Measurements from ENCODE around the gene CCT4. TPM values are rescaled to one million over a fixed set of nuclear protein-coding genes. Genes with fewer than 3 reads are reported as not detected.
A peak's percentile ranks its signal among the peaks of the same experiment; 100 is the strongest.
"Not testable (repeated sequence)": the region's sequence is repeated elsewhere in the genome, so short reads cannot be mapped to it uniquely, and the experiment has no call there.

Gene CCT4
- total RNA-seq, 1 experiment from 2014 or later = 499 TPM

DNA sequence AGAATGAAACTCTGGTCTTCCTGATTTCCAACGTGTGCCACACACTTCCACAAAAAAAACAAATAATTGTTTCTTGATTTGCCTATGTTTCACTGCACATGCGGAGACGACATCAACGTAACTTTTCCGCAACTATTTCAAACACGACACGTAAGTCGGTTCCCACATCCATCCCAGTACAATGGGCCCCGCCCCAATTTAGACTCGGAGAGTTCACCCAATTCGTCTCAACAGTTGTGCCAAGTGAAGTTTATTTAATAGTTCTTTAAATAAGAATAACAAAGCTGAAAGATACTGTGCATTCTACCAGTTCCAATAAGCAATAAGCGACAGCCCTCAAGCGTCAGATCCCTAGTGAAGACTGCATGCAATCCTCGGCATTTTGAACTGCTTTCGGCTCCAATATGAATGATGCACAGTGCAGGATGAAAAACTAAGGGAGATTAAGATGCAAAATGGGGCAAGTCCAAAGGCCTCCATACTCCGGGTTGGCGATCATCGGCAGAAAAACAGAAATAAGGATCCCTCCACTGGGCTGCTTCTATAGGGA is 664 bp downstream of the CCT4 start:
- in situ Hi-C loops (cut with HindIII; ENCODE audit: low pct_unique_long_range_greater_than_20kb, low sequenced_read_pairs) = no loop called here
- DNase-seq (ENCODE audit: low read depth, low spot score) = peak; percentile 40

DNA sequence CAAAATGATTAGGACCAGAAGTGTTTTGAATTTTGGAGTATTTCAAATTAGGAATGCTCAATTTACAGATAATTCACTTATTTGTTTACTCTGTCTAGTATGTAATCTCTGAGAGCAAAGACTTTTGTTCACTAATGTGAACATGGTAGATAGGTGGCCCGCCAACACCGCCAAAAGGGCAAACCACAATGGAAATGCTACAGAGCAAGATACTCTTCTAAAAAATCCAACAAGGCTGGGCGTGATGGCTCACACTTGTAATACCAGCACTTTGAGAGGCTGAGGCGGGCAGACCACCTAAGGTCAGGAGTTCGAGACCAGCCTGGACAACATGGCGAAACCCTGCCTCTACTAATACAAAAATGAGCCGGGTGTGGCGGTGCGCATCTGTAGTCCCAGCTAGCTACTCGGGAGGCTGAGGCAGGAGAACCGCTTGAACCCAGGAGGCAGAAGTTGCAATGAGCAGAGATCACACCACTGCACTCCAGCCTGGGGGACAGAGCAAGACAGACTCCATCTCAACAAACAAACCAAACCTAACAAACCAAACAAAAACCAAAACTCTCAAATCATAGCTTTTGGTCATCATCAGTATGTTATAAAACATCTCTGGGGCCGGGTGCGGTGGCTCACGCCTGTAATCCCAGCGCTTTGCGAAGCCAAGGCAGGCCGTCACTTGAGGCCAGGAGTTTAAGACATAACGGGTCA is 2.4 kb downstream of the CCT4 start:
- no peak for DNase-seq (ENCODE audit: low read depth, low spot score)
- in situ Hi-C loops (cut with HindIII; ENCODE audit: low pct_unique_long_range_greater_than_20kb, low sequenced_read_pairs) = no loop called here

- in situ Hi-C loops (cut with HindIII; ENCODE audit: low pct_unique_long_range_greater_than_20kb, low sequenced_read_pairs) = no loop called here
- DNase-seq (ENCODE audit: low read depth, low spot score) = no peak
Measured at GRCh38 chr2:61882850-61883249, 5.6 kb downstream of the CCT4 start.

- DNase-seq (ENCODE audit: low read depth, low spot score); in situ Hi-C loops (cut with HindIII; ENCODE audit: low pct_unique_long_range_greater_than_20kb, low sequenced_read_pairs): not testable (repeated sequence)
Measured at GRCh38 chr2:61879351-61879750, 9.1 kb downstream of the CCT4 start.

DNA sequence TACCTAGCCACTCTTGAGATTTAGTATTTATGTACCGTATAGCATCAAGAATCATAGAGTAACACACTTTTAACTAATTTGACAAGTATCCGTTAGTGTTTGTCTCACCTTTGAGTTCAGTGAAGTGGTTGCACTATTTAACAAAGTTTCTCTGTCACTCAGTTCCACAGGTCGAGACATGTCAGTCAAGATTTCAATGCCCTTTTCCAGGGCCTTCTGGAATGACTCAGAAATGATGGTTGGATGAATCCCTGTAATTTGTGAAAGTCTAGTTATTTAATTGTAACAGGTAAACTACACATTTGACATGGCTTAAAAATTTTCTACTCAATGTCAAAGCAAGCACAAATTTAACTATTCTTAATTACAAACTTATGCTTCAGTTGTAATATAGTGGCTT is 9.7 kb downstream of the CCT4 start:
- DNase-seq (ENCODE audit: low read depth, low spot score) = no peak
- in situ Hi-C loops (cut with HindIII; ENCODE audit: low pct_unique_long_range_greater_than_20kb, low sequenced_read_pairs) = no loop called here

- in situ Hi-C loops (cut with HindIII; ENCODE audit: low pct_unique_long_range_greater_than_20kb, low sequenced_read_pairs) = no loop called here
- DNase-seq (ENCODE audit: low read depth, low spot score) = no peak
Measured at GRCh38 chr2:61877571-61878245, 10.7 kb downstream of the CCT4 start.

- in situ Hi-C loops (cut with HindIII; ENCODE audit: low pct_unique_long_range_greater_than_20kb, low sequenced_read_pairs) = no loop called here
- no peak for DNase-seq (ENCODE audit: low read depth, low spot score)
Measured at GRCh38 chr2:61876400-61876799, 12.1 kb downstream of the CCT4 start.

- DNase-seq (ENCODE audit: low read depth, low spot score); in situ Hi-C loops (cut with HindIII; ENCODE audit: low pct_unique_long_range_greater_than_20kb, low sequenced_read_pairs): not testable (repeated sequence)
Measured at GRCh38 chr2:61866482-61867089, 21.9 kb downstream of the CCT4 start.

DNA sequence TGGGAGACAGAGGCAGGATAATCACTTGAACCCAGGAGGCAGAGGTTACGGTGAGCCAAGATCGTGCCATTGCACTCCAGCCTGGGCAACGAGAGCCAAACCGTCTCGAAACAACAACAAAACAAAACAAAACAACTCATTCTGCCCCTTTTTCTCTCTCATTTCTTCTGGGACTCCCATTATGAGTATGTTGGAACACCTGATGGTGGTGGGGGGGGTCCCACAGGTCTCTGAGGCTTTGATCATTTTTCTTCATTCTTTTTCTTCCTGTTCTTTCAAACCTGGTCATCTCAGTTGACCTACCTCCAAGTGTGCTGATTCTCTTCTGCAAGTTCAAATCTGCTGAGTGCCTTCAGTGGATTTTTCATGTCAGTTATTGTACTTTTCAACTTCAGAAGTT is 26.4 kb downstream of the CCT4 start:
- DNase-seq (ENCODE audit: low read depth, low spot score) = no peak
- in situ Hi-C loops (cut with HindIII; ENCODE audit: low pct_unique_long_range_greater_than_20kb, low sequenced_read_pairs) = no loop called here

GRCh38 chr2:61857224-61857623 is 31.2 kb downstream of the CCT4 start:
- DNase-seq (ENCODE audit: low read depth, low spot score) = no peak
- in situ Hi-C loops (cut with HindIII; ENCODE audit: low pct_unique_long_range_greater_than_20kb, low sequenced_read_pairs) = no loop called here

GRCh38 chr2:61855318-61855613 is 33.2 kb downstream of the CCT4 start:
- in situ Hi-C loops (cut with HindIII; ENCODE audit: low pct_unique_long_range_greater_than_20kb, low sequenced_read_pairs) = no loop called here
- no peak for DNase-seq (ENCODE audit: low read depth, low spot score)

GRCh38 chr2:61854564-61855317 is 33.7 kb downstream of the CCT4 start:
- DNase-seq (ENCODE audit: low read depth, low spot score) = peak; percentile 99
- in situ Hi-C loops (cut with HindIII; ENCODE audit: low pct_unique_long_range_greater_than_20kb, low sequenced_read_pairs) = no loop called here

DNA sequence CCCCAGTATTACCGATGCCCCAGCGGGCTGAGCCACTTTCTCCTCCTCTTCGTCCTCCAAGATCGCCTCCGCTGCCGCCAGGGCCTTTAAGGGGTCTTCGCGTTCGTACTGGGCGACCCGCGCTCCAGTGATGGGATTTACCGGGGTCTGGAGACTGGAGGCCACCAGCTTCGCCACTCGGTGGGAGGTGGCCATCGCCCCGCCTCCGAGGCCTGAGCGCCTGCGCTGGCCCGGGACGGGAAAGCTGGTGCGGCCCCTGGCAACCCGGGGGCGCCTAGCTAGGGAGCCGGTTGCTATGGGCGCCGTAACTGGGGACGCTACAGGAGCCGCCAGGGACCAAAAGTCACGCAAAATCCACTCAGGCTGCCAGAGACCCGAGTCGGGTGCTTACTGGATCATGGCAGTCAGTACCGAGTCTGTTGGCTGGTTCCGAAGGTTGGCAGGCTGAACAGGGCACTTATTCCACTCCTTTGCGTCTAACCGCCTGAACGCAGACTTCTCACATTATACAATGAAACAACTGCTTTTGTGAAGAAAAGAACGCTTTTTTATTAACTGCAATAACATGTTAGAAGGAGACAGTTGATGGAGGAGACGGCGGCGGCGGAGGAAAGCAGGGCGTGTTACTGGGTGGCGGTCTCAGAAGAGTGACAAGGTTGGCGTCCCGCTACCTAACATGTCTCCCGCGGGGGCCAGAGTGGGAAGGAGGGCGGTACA is 34.5 kb downstream of the CCT4 start, which contains the start of gene FAM161A:
Gene FAM161A (minus strand): TSS at position 214 of the 717 bp plus-strand sequence. CDS start 19 bp downstream, at position 195.
- in situ Hi-C loops (cut with HindIII; ENCODE audit: low pct_unique_long_range_greater_than_20kb, low sequenced_read_pairs) = no loop called here
- peak; percentile 92 for DNase-seq (ENCODE audit: low read depth, low spot score)

GRCh38 chr2:61853086-61853846 is 35.2 kb downstream of the CCT4 start:
- in situ Hi-C loops (cut with HindIII; ENCODE audit: low pct_unique_long_range_greater_than_20kb, low sequenced_read_pairs) = no loop called here
- DNase-seq (ENCODE audit: low read depth, low spot score) = peak; percentile 78

DNA sequence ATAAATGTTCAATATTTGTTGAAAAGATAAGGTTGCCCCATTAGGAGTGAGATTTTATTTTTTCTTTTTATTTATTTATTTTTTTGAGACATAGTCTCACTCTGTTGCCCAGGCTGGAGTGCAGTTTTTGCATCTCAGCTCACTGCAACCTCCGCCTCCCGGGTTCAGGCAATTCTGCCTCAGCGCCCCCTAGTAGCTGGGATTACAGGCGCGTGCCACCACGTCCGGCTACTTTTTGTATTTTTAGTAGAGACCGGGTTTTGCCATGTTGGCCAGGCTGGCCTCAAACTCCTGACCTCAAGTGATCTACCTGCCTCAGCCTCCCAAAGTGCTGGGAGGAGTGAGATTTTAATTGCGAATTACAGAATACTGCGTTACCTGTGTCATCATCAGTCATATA is 37.2 kb downstream of the CCT4 start:
- DNase-seq (ENCODE audit: low read depth, low spot score); in situ Hi-C loops (cut with HindIII; ENCODE audit: low pct_unique_long_range_greater_than_20kb, low sequenced_read_pairs): not testable (repeated sequence)

GRCh38 chr2:61845320-61845719 is 43.1 kb downstream of the CCT4 start:
- in situ Hi-C loops (cut with HindIII; ENCODE audit: low pct_unique_long_range_greater_than_20kb, low sequenced_read_pairs) = no loop called here

GRCh38 chr2:61841286-61841685 is 47.2 kb downstream of the CCT4 start:
- in situ Hi-C loops (cut with HindIII; ENCODE audit: low pct_unique_long_range_greater_than_20kb, low sequenced_read_pairs) = no loop called here
- no peak for DNase-seq (ENCODE audit: low read depth, low spot score)

More at GRCh38 chr2:61845320-61845719, 43.1 kb downstream of the CCT4 start:
- no peak for DNase-seq (ENCODE audit: low read depth, low spot score)

Measured in SK-MEL-5 (cell line).